Endothelial cell of umbilical vein (primary cell): ENCODE measurements around the gene RNF19B. TPM values are rescaled to one million over a fixed set of nuclear protein-coding genes. Genes with fewer than 3 reads are reported as not detected.

Source experiments
- BruUV-seq: library from RNA; stranded (reverse); fragments of 400-500 nt; replicated peaks from 2 replicates; lab custom pipeline; 2021; lab: Mats Ljungman, UMichigan
- CTCF ChIA-PET: fragments of 300-600, 350-600 bp; sonication (Branson Sonifier 250); formaldehyde crosslinking; loops from one replicate; lab custom pipeline; 2021; ENCODE audit warnings: antibody characterized with exemption, inconsistent platforms; lab: Charles Lee
- POLR2A ChIA-PET: fragments of 300-600, 350-600 bp; sonication (Branson Sonifier 250); formaldehyde crosslinking; loops from one replicate; lab custom pipeline; 2021; ENCODE audit warnings: antibody characterized with exemption, inconsistent platforms; lab: Charles Lee
- DNase-seq: peaks from one replicate; pipeline ENCODE4 v3.0.0-alpha.2; 2011; ENCODE audit warnings: low read depth, low spot score
- FAIRE-seq: peaks from 2 replicates; lab custom pipeline; 2011; peaks lifted over from hg19 to GRCh38; lab: Jason Lieb, UNC
- H2AFZ ChIP-seq: 2 replicates; pipeline ENCODE4 v1.6.0; 2012; ENCODE audit warnings: low read depth, low read length, control low read depth, inconsistent platforms
- H3K27ac ChIP-seq: 2 replicates; pipeline ENCODE4 v1.5.1; 2011; ENCODE audit warnings: low read depth, mild to moderate bottlenecking, control low read depth, low read length, moderate library complexity; ENCODE audit not compliant: insufficient read depth
- H3K27me3 ChIP-seq, 2 experiments: 2 replicates each; pipeline versions ENCODE4 v1.6.0 to v1.6.1; 2011; ENCODE audit warnings: low read length in 2 of 2, mixed read lengths in 1 of 2; ENCODE audit not compliant: control insufficient read depth in 2 of 2, insufficient read depth in 2 of 2
- H3K36me3 ChIP-seq, 2 experiments: 2 replicates in 1 of 2; 3 replicates in 1 of 2; pipeline ENCODE4 v1.5.1; 2011; ENCODE audit warnings: low read length in 2 of 2, mild to moderate bottlenecking in 1 of 2, moderate library complexity in 1 of 2; ENCODE audit not compliant: control insufficient read depth in 2 of 2, insufficient read depth in 2 of 2; ENCODE audit errors: extremely low read depth in 1 of 2
- H3K4me1 ChIP-seq: 3 replicates; pipeline ENCODE4 v1.5.1; 2011; ENCODE audit warnings: mild to moderate bottlenecking, low read length; ENCODE audit not compliant: control insufficient read depth, insufficient read depth; ENCODE audit errors: extremely low read depth
- H3K4me2 ChIP-seq: 2 replicates; pipeline ENCODE4 v1.6.1; 2011; ENCODE audit warnings: low read length, control low read depth, mixed read lengths; ENCODE audit not compliant: insufficient read depth
- H3K4me3 ChIP-seq, 3 experiments: fragments of 200-600 bp in 1 of 3; sonication (generic), shearing (Covaris generic) in 1 of 3; replicated peaks in 1 of 3; 2 replicates each; pipeline ENCODE4 v1.5.1; 2011 to 2016; ENCODE audit warnings: control low read depth in 3 of 3, low read length in 3 of 3, mild to moderate bottlenecking in 2 of 3, inconsistent platforms in 1 of 3, low read depth in 1 of 3, moderate library complexity in 1 of 3; ENCODE audit not compliant: insufficient read depth in 1 of 3
- H3K79me2 ChIP-seq: 2 replicates; pipeline ENCODE4 v1.6.0; 2012; ENCODE audit warnings: low read length, inconsistent platforms; ENCODE audit not compliant: control insufficient read depth, insufficient read depth
- H3K9ac ChIP-seq: replicated peaks from 2 replicates; pipeline ENCODE3; 2011; ENCODE audit warnings: low read length, control low read depth; ENCODE audit not compliant: insufficient read depth; ENCODE audit errors: extremely low read depth
- H3K9me1 ChIP-seq: replicated peaks from 3 replicates; pipeline ENCODE4 v1.6.0; 2011; ENCODE audit warnings: mild to moderate bottlenecking, low read length; ENCODE audit not compliant: control insufficient read depth, insufficient read depth; ENCODE audit errors: extremely low read depth
- H3K9me3 ChIP-seq: replicated peaks from 2 replicates; pipeline ENCODE4 v1.5.1; 2012; ENCODE audit warnings: low read length, inconsistent platforms; ENCODE audit not compliant: control insufficient read depth, insufficient read depth
- H4K20me1 ChIP-seq: replicated peaks from 2 replicates; pipeline ENCODE3; 2011; ENCODE audit warnings: mild to moderate bottlenecking, low read length; ENCODE audit not compliant: control insufficient read depth, insufficient read depth; ENCODE audit errors: extremely low read depth
- CTCF ChIP-seq, 2 donors: IDR thresholded peaks; 1 replicate in 1 of 2; 2 replicates in 1 of 2; pipeline ENCODE4 v1.5.1; 2011; ENCODE audit warnings: low read length in 2 of 2, mild to moderate bottlenecking in 2 of 2, moderate library complexity in 2 of 2, control low read depth in 1 of 2, inconsistent platforms in 1 of 2, low read depth in 1 of 2; ENCODE audit not compliant: insufficient read depth in 1 of 2; ENCODE audit errors: extremely low read depth in 1 of 2
- EZH2 ChIP-seq: IDR thresholded peaks from 2 replicates; pipeline ENCODE4 v1.6.1; 2012; ENCODE audit warnings: borderline replicate concordance, low read depth, mild to moderate bottlenecking, moderate library complexity, low read length, inconsistent platforms; ENCODE audit not compliant: severe bottlenecking
- FOS ChIP-seq: IDR thresholded peaks from 2 replicates; pipeline ENCODE4 v1.6.1; 2011; ENCODE audit warnings: mild to moderate bottlenecking, low read length, moderate library complexity, borderline replicate concordance; ENCODE audit not compliant: insufficient read depth
- GATA2 ChIP-seq: IDR thresholded peaks from 2 replicates; pipeline ENCODE4 v1.7.0; 2011; ENCODE audit warnings: low read depth, mild to moderate bottlenecking, moderate library complexity, mixed read lengths, low read length; ENCODE audit not compliant: insufficient read length, insufficient read depth
- JUN ChIP-seq: IDR thresholded peaks from 2 replicates; pipeline ENCODE4 v1.6.1; 2011; ENCODE audit warnings: borderline replicate concordance, low read depth; ENCODE audit not compliant: insufficient read length, insufficient read depth
- MAX ChIP-seq: IDR thresholded peaks from 2 replicates; pipeline ENCODE4 v1.6.1; 2011; ENCODE audit not compliant: insufficient read depth, insufficient read length
- MYC ChIP-seq: IDR thresholded peaks from one replicate; pipeline ENCODE4 v1.6.1; 2011; ENCODE audit warnings: mild to moderate bottlenecking, low read depth, low read length
- POLR2A ChIP-seq: IDR thresholded peaks from 2 replicates; pipeline ENCODE4 v1.6.1; 2012; ENCODE audit warnings: low read depth, mild to moderate bottlenecking, control low read depth, low read length
- POLR2AphosphoS5 ChIP-seq: IDR thresholded peaks from 2 replicates; pipeline ENCODE4 v1.6.1; 2012; ENCODE audit warnings: low read depth, mild to moderate bottlenecking, control low read depth, low read length, moderate library complexity; ENCODE audit not compliant: insufficient read depth
- dilution Hi-C: fragments of 300-500 bp; cut with MboI; formaldehyde crosslinking; loops from one replicate; pipeline ENCODE4 v1.15.0; 2019; ENCODE audit warnings: low sequenced_read_pairs; ENCODE audit not compliant: extremely low pct_ligation_motif_present
- intact Hi-C: fragments of 100-400 bp; cut with micrococcal nuclease; formaldehyde crosslinking; loops from one replicate; pipeline ENCODE4 v1.10.0; 2022
- polyA plus RNA-seq, 4 experiments: library from polyadenylated mRNA; depleted of rRNA in 3 of 4; stranded (reverse) in 3 of 4; unstranded in 1 of 4; fragments of >200 nt; gene quantifications; 2 replicates each; pipeline versions ENCODE4 v1.2.1 to v1.2.3, GENCODE V29; 2011 to 2012; ENCODE audit warnings: missing spikeins in 1 of 4
- total RNA-seq: library from RNA; stranded (reverse); gene quantifications from 2 replicates; pipeline ENCODE4 v1.2.3, GENCODE V29; 2021

The RNF19B gene
- total and polyA plus RNA-seq, 2 donors (not counting 3 experiments of a cell fraction or from before 2014, with no cell fraction given), result 19.2 to 25.6 TPM

- Histone ChIP-seq H4K20me1 (no peaks in the 10 kb centered on the region), H3K36me3 (no peaks in the 10 kb centered on the region), H3K27me3 (no peaks in the 10 kb centered on the region), H3K9ac (no peak overlapping the region), H3K79me2 (no peaks in the 10 kb centered on the region), H3K4me1 (peaks cover 41% of the 10 kb centered on the region), H2AFZ (no peak overlapping the region), H3K9me1 (no peaks in the 10 kb centered on the region), H3K4me3 (no peak overlapping the region), H3K4me2 (no peak overlapping the region), H3K9me3 (no peaks in the 10 kb centered on the region), H3K27ac (peak overlapping the region; percentile 36)
- intact Hi-C loops (no loop called here), dilution Hi-C loops (no loop called here)
- ChIA-PET CTCF (interaction anchor here (0.8 to 4.9 kb wide), 8 partner anchors 8 to 59 kb away, joined by 3 to 28 read pairs (median 5); no protein-coding TSS in a partner anchor), POLR2A (interaction anchor here (0.5 to 0.8 kb wide), 3 partner anchors 13 to 65 kb away, joined by 3 to 4 read pairs (median 3); partner anchors contain the start of gene RNF19B)
- TF ChIP-seq JUN (no peak), GATA2 (no peak), CTCF (IDR thresholded peaks at IDR 0.05; ENCODE audit: extremely low read depth in 1 of 2, insufficient read depth in 1 of 2, low read depth in 1 of 2, low read length in 2 of 2) (no peak), MYC (no peak), MAX (no peak), POLR2A (no peak), EZH2 (no peak), FOS (no peak), POLR2AphosphoS5 (no peak)
- no TSS peak for BruUV-seq
- DNase-seq (peak; percentile 46), FAIRE-seq (peak; percentile 84)
Measured at GRCh38 chr1:32992489-32993323, 28.1 kb upstream of the RNF19B start.
